Stimulated activated naive CD8-positive, alpha-beta T cell treated with anti-CD3 and anti-CD28 coated beads, Interleukin-15, Interleukin-2, amounts not matched to agents 100 ng/mL and 50 ng/mL, for 24 hours (primary cell): ENCODE data around the gene ABHD1.

Experiments used
- H3K27ac Mint-ChIP-seq: one replicate; pipeline ENCODE4 v1.8.0; 2021; ENCODE audit warnings: mild to moderate bottlenecking, mixed read lengths
- H3K27me3 Mint-ChIP-seq: one replicate; pipeline ENCODE4 v1.8.0; 2021; ENCODE audit warnings: mixed read lengths
- H3K36me3 Mint-ChIP-seq: one replicate; pipeline ENCODE4 v1.8.0; 2021; ENCODE audit warnings: low read depth, mixed read lengths
- H3K4me1 Mint-ChIP-seq: one replicate; pipeline ENCODE4 v1.8.0; 2021; ENCODE audit warnings: low read depth, mixed read lengths
- H3K4me3 Mint-ChIP-seq: one replicate; pipeline ENCODE4 v1.8.0; 2021; ENCODE audit warnings: mild to moderate bottlenecking, mixed read lengths
- H3K9me3 Mint-ChIP-seq: one replicate; pipeline ENCODE4 v1.8.0; 2021; ENCODE audit warnings: mixed read lengths

The ABHD1 gene

DNA sequence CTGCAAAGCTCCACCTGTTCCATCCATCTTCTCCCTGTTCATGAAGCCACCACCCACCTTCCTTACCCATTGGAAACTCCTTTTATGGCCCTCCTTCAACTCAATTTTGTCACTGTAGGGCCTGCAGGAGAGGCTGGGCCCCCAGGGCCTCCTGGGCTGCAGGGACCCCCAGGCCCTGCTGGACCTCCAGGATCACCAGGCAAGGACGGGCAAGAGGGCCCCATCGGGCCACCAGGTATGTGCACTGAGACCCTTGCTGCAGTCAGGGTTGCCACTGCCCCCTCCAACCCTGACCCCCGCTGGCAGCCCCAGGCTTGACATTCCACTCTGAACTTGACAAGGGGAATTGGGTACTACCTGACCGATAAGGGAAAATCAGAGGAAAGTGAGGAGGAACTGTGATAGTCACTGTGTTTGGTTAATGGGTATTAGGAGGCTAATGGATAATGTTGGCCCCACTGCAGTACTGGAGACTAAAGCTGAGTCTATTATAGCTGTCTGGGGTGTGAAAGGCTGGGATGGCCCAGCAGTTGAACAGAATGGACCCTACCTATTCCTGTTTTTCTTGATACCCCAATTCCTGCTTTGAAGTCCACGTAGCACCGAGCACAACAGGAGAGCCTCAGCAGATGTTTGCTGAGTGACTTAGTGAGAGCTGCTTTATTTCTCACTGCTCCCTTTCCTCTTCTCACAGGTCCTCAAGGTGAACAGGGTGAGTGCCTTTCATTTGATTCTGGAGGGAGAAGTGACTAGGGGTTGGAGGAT is 39.1 kb upstream of the ABHD1 start:
- no peak overlapping the region for H3K27ac Mint-ChIP-seq

DNA sequence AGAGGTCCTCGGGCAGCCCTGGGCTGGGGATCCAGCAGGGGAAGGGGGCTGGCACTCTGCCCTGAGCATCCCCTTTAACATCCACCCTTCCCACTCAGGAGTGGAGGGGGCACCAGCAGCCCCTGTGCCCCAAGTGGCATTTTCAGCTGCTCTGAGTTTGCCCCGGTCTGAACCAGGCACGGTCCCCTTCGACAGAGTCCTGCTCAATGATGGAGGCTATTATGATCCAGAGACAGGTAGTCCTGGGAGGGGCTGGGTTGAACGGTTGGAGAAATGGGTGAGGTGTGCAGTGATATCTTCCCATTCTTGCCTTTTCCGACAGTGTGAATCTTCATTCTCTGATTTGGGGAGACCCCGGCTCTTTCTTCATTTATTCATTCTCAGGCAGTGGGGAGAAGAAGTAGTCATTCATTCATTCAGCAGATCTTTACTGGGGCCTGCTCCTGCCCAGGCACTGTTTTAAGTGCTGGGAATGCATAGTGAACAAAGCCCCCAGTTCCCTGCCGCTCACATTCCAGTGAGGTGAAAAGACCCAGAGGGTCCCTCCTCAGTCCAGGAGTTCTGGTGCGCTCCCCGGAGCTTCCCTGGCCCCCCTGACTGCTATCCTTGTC is 38.4 kb upstream of the ABHD1 start:
- peaks cover 37% of the 10 kb centered on the region for H3K4me1 Mint-ChIP-seq
- peak overlapping the region; percentile 4 for H3K27ac Mint-ChIP-seq
- no peaks in the 10 kb centered on the region for H3K27me3 Mint-ChIP-seq
- peak overlapping the region; percentile 83 for H3K4me3 Mint-ChIP-seq
- no peaks in the 10 kb centered on the region for H3K9me3 Mint-ChIP-seq
- no peaks in the 10 kb centered on the region for H3K36me3 Mint-ChIP-seq

More for the DNA sequence above, 39.1 kb upstream of the ABHD1 start:
- H3K4me3 Mint-ChIP-seq, result no peak overlapping the region
- H3K9me3 Mint-ChIP-seq, result no peaks in the 10 kb centered on the region
- peaks cover 39% of the 10 kb centered on the region for H3K4me1 Mint-ChIP-seq
- H3K27me3 Mint-ChIP-seq, result no peaks in the 10 kb centered on the region
- H3K36me3 Mint-ChIP-seq, result no peaks in the 10 kb centered on the region

GRCh38 chr2:27085673-27086089 is 37.9 kb upstream of the ABHD1 start:
- Mint-ChIP-seq H3K36me3 (no peaks in the 10 kb centered on the region), H3K27me3 (no peaks in the 10 kb centered on the region), H3K4me3 (peak overlapping the region; percentile 83), H3K27ac (peak overlapping the region; percentile 4), H3K4me1 (peaks cover 33% of the 10 kb centered on the region), H3K9me3 (no peaks in the 10 kb centered on the region)

DNA sequence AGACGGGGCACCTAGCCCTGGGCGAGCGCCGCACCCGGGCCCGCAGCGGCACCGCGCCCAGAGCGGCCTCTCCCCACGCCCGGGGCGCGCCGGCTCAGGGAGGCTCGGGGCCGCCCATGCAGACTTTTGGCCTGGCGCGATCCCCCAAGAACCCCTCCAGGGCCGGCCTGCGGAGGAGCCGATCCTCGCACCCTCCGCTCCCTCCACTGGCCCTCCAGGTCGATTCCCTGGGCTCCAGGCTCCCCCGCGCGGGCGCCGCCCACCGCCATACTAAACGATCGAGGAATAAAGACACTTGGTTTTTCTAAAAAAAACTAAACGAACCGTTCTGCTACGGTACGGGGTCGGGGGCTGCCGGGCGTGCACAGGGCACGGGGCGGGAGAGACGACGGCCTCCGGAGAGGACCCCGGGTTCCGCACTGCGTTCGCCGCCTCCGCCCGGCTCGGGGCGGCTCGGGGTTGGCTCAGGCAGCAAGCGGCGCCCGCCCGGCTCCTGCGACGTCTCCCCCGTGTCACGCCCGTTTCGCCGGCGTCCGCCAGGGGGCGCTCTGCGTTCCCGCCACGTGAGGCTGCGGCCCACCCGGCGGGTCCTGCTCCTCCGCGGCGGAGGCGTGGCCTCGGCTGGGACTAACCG is 37.4 kb upstream of the ABHD1 start:
- peak overlapping the region; percentile 83 for H3K4me3 Mint-ChIP-seq
- no peaks in the 10 kb centered on the region for H3K27me3 Mint-ChIP-seq
- H3K27ac Mint-ChIP-seq, result peak overlapping the region; percentile 82
- no peaks in the 10 kb centered on the region for H3K36me3 Mint-ChIP-seq
- peaks cover 27% of the 10 kb centered on the region for H3K4me1 Mint-ChIP-seq
- H3K9me3 Mint-ChIP-seq, result no peaks in the 10 kb centered on the region

DNA sequence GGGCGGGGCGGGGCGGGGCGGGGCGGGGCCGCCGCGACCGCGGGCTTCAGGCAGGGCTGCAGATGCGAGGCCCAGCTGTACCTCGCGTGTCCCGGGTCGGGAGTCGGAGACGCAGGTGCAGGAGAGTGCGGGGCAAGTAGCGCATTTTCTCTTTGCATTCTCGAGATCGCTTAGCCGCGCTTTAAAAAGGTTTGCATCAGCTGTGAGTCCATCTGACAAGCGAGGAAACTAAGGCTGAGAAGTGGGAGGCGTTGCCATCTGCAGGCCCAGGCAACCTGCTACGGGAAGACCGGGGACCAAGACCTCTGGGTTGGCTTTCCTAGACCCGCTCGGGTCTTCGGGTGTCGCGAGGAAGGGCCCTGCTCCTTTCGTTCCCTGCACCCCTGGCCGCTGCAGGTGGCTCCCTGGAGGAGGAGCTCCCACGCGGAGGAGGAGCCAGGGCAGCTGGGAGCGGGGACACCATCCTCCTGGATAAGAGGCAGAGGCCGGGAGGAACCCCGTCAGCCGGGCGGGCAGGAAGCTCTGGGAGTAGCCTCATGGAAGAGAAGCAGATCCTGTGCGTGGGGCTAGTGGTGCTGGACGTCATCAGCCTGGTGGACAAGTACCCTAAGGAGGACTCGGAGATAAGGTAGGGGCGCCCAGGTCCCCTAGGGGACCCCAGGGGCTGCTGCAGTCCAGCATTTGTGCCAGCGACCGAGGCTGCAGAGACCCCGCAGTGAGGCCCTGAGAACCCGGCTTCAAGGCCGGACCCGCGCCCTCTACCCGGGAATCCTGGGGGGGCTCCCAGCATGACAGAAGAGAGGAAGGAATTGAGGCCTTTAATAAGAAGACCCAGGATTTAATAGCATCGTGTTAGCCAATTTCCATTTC is 36.7 kb upstream of the ABHD1 start, which contains the start of gene KHK:
TSS of gene KHK (plus strand) at position 49 of the 870 bp plus-strand sequence. CDS start at position 537, 488 bp downstream.
- Mint-ChIP-seq H3K4me3 (peak within 1 kb of the TSS; percentile 85), H3K4me1 (peaks cover 20% of the 10 kb centered on the region), H3K27me3 (no peaks in the 10 kb centered on the region), H3K27ac (peak within 1 kb of the TSS; percentile 82), H3K36me3 (no peaks in the 10 kb centered on the region), H3K9me3 (no peaks in the 10 kb centered on the region)

GRCh38 chr2:27087823-27088410 is 35.7 kb upstream of the ABHD1 start:
- Mint-ChIP-seq H3K9me3 (no peaks in the 10 kb centered on the region), H3K27me3 (no peaks in the 10 kb centered on the region), H3K4me1 (peaks cover 20% of the 10 kb centered on the region), H3K4me3 (peak overlapping the region; percentile 85), H3K36me3 (no peaks in the 10 kb centered on the region), H3K27ac (no peak overlapping the region)

GRCh38 chr2:27088634-27089033 is 35.0 kb upstream of the ABHD1 start:
- Mint-ChIP-seq H3K27me3 (no peaks in the 10 kb centered on the region), H3K4me3 (no peak overlapping the region), H3K36me3 (no peaks in the 10 kb centered on the region), H3K9me3 (no peaks in the 10 kb centered on the region), H3K4me1 (peaks cover 20% of the 10 kb centered on the region), H3K27ac (no peak overlapping the region)

DNA sequence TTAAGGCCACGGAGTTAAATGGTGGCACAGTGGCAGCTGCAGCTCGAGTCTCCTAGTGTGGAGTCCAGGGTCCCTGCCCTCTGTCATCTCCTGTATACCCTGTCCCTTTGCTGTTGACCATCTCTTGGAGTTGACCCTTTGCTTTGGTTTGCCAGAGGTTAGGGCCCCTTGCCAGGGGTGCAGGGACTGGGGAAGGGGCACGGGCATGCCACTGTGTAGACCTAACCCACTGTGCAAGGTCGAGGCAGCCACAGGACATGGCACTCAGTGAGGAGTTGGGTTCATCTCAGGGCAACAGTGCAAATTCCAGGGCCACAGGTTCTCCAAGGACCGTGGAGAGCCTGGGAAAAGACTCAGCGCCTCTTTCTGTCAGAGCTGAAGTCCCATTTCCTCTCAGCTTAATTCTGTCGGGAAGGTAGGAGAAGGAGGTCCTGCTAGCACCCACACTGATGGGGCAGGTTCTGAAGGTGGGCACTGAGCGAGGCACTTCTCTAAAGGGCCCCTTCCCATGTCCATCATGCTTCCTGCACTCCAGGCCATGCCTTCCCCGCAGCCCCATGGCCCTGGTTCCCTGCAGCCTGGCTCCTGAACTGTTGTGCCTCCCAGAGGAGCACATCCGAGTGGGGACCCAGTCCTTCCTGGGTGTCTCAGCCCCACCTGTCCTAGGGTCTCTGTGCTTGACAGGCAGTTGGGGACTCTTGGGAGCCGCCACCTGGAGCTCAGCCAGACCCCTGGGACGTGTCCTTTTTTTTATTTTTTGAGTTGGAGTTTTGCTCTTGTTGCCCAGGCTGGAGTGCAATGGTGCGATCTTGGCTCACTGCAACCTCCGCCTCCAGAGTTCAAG is 34.3 kb upstream of the ABHD1 start:
- no peak overlapping the region for H3K4me3 Mint-ChIP-seq
- peaks cover 20% of the 10 kb centered on the region for H3K4me1 Mint-ChIP-seq
- H3K36me3 Mint-ChIP-seq, result no peaks in the 10 kb centered on the region

GRCh38 chr2:27091746-27092695 is 31.6 kb upstream of the ABHD1 start:
- no peaks in the 10 kb centered on the region for H3K36me3 Mint-ChIP-seq
- H3K4me1 Mint-ChIP-seq, result peaks cover 19% of the 10 kb centered on the region
- no peaks in the 10 kb centered on the region for H3K9me3 Mint-ChIP-seq
- H3K27me3 Mint-ChIP-seq, result no peaks in the 10 kb centered on the region
- no peak overlapping the region for H3K27ac Mint-ChIP-seq
- no peak overlapping the region for H3K4me3 Mint-ChIP-seq

More for the DNA sequence above, 34.3 kb upstream of the ABHD1 start:
- H3K9me3 Mint-ChIP-seq, result no peaks in the 10 kb centered on the region
- H3K27ac Mint-ChIP-seq, result no peak overlapping the region
- H3K27me3 Mint-ChIP-seq, result no peaks in the 10 kb centered on the region

DNA sequence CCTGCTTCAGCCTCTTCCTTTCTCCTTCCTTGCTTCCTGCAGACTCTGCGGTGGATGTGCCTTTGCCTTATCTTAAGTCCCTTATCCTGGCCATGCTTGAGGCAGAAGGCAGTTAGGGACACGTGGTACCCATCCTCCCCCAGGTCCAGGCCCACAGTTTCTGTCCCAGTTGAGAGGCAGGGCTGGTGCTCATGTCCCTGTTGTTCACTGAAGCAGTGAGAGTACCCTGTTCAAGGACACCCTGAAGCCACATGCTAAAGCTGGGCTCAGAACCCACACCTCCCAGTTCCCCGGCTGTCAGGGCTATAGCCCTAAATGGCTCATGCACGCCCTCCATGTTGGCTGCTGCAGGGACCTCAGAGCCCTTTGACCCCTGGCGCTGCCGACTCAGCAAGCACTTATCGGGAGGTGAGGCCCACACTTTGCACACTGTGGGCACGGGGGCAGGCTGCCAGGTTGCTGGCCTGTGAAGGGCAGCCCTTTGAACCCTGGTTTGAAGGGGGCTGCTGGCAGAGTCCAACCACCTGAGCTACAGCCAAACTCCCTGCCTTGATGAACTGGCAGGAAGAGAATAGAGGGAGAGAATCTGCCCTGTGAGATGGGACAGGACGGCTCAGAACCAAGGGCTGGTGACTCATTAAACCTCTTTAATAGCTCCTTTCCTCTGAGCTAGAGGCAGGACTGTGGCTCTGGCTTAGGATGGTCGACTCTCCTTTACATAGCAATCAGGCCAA is 30.8 kb upstream of the ABHD1 start:
- no peak overlapping the region for H3K27ac Mint-ChIP-seq
- H3K9me3 Mint-ChIP-seq, result no peaks in the 10 kb centered on the region
- H3K36me3 Mint-ChIP-seq, result no peaks in the 10 kb centered on the region
- no peak overlapping the region for H3K4me3 Mint-ChIP-seq
- H3K27me3 Mint-ChIP-seq, result no peaks in the 10 kb centered on the region
- H3K4me1 Mint-ChIP-seq, result peaks cover 10% of the 10 kb centered on the region

DNA sequence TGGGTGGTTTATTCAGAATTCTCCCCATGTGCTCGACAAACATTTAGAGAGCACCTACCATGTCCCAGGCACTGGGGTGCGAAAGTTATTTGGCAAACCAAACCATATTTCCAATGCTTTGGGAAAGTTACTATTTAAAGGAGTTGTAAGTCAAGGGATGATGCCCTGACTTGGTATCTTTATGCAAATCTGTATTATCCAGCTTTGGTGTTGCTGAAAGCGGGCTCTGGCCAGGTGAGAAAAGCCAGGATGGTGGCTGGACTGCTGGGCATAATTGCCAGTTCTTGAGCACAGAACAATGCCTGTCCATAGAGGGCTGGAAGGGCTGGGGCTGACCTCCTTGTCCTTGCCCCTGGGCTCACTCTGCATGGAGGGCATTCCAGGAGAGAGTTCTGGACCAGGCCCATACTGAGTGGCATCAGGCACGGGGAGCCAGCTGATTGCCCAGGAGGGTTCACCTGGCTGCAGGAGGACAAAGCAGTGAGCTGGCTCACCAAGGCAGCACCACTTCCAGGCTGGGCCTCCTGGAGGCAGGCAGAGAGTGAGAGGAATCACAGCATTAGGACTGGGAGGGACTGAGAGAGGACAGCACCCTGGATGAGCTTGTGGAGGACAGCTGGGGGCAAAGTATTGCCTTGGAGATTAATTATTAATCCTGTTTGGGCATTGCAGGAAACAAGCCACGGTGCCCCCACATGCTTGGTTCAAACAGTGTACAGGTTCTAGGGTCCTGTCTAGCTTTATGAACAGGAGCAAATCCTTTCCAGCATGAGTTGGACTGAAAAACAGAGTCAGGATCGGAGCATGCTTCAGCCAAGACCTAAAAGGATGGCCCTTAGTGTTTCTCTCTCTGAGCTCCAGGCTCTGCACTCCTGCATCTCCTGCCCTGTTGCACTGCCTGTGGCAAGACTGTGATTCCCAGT is 29.9 kb upstream of the ABHD1 start:
- Mint-ChIP-seq H3K4me1 (peaks cover 10% of the 10 kb centered on the region), H3K27me3 (no peaks in the 10 kb centered on the region), H3K4me3 (no peak overlapping the region), H3K27ac (no peak overlapping the region), H3K36me3 (no peaks in the 10 kb centered on the region), H3K9me3 (no peaks in the 10 kb centered on the region)
